GM13976 (cell line): ENCODE measurements around the gene CUEDC2.

Source experiments
- DNase-seq: peaks from one replicate; pipeline ENCODE4 v3.0.0; 2012; ENCODE audit warnings: low spot score
- CTCF ChIP-seq: IDR thresholded peaks from 2 replicates; pipeline ENCODE4 v1.5.1; 2012; ENCODE audit warnings: borderline replicate concordance, mild to moderate bottlenecking; ENCODE audit not compliant: insufficient read depth; ENCODE audit errors: extremely low read depth, missing control alignments, control extremely low read depth
- in situ Hi-C: fragments of 300-500 bp; cut with MboI; formaldehyde crosslinking; loops from one replicate; pipeline ENCODE4 v1.12.0; 2022; ENCODE audit warnings: low sequenced_read_pairs, mixed read lengths, inconsistent platforms; ENCODE audit not compliant: unreplicated experiment

The CUEDC2 gene

GRCh38 chr10:102376901-102377300 lies 55.5 kb downstream of the CUEDC2 start:
- TF ChIP-seq CTCF = no peak
- no peak for DNase-seq
- in situ Hi-C loops = no loop called here

GRCh38 chr10:102375867-102376266 lies 56.5 kb downstream of the CUEDC2 start:
- DNase-seq = no peak

GRCh38 chr10:102375250-102375649 lies 57.1 kb downstream of the CUEDC2 start:
- DNase-seq = no peak
- no peak for TF ChIP-seq CTCF
- in situ Hi-C loops = no loop called here

More at GRCh38 chr10:102375867-102376266, 56.5 kb downstream of the CUEDC2 start:
- TF ChIP-seq CTCF = no peak
- in situ Hi-C loops = no loop called here
